Endothelial cell of umbilical vein (primary cell): Measurements from ENCODE around the gene AADACL4.

Source experiments
- POLR2AphosphoS5 ChIP-seq: IDR thresholded peaks from 2 replicates; pipeline ENCODE4 v1.6.1; 2012; ENCODE audit warnings: low read depth, mild to moderate bottlenecking, control low read depth, low read length, moderate library complexity; ENCODE audit not compliant: insufficient read depth
- TF ChIP-seq, protein P1 (sequence below), 2 donors: IDR thresholded peaks; 1 replicate in 1 of 2; 2 replicates in 1 of 2; pipeline ENCODE4 v1.5.1; 2011; ENCODE audit warnings: low read length in 2 of 2, mild to moderate bottlenecking in 2 of 2, moderate library complexity in 2 of 2, control low read depth in 1 of 2, inconsistent platforms in 1 of 2, low read depth in 1 of 2; ENCODE audit not compliant: insufficient read depth in 1 of 2; ENCODE audit errors: extremely low read depth in 1 of 2

DNA sequence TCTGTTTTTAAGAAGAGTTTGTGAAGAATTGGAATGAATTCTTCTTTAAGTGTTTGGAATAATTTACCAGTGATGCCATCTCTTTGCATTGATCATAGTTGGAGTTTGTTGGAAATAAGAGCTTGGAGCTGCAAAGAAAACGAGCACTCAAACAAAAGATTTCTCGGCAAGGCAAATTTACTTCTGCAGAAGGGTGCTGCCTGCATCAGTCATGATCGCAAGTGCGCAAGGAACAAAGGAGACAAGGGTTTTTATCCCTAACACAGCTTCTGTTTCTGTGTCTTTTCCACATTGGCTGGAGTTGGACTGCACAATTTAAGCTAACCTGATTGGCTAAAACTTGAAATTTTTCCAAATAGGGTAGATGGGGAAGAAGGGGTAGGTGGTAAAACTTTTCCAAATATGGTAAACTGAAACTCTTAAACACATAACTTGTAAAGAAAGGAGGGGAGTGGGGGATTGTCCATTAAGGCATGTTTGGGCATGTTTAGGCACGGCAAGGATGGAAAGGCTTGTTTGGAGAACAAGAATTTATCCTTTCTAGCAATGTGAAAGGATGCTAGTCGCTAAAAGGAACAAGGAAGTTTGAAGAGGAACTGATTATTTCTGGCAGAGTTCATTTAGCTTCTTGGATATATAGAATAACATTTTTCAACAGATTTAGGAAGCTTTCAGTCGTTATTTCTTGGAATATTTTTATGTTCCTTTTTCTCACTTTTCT is 3.5 kb upstream of the AADACL4 start:
- TF ChIP-seq, protein P1, sequence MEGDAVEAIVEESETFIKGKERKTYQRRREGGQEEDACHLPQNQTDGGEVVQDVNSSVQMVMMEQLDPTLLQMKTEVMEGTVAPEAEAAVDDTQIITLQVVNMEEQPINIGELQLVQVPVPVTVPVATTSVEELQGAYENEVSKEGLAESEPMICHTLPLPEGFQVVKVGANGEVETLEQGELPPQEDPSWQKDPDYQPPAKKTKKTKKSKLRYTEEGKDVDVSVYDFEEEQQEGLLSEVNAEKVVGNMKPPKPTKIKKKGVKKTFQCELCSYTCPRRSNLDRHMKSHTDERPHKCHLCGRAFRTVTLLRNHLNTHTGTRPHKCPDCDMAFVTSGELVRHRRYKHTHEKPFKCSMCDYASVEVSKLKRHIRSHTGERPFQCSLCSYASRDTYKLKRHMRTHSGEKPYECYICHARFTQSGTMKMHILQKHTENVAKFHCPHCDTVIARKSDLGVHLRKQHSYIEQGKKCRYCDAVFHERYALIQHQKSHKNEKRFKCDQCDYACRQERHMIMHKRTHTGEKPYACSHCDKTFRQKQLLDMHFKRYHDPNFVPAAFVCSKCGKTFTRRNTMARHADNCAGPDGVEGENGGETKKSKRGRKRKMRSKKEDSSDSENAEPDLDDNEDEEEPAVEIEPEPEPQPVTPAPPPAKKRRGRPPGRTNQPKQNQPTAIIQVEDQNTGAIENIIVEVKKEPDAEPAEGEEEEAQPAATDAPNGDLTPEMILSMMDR (IDR thresholded peaks at IDR 0.05; ENCODE audit: extremely low read depth in 1 of 2, insufficient read depth in 1 of 2, low read depth in 1 of 2, low read length in 2 of 2): no peak
- TF ChIP-seq POLR2AphosphoS5: no peak
